Mucosa of gallbladder (tissue), 1 donor: Measurements from ENCODE around the gene CMTM8. TPM values are rescaled to one million over a fixed set of nuclear protein-coding genes. Genes with fewer than 3 reads are reported as not detected.
A peak's percentile ranks its signal among the peaks of the same experiment; 100 is the strongest.

Source experiments
- DNase-seq: peaks from one replicate; pipeline ENCODE4 v3.0.0-alpha.2; 2020; ENCODE audit warnings: low spot score
- total RNA-seq: library from RNA; stranded (reverse); gene quantifications from one replicate; pipeline ENCODE4 v1.2.1, GENCODE V29; 2021
- donor health status: DM: no; HTN: no; CAD: no.

Gene CMTM8
- total RNA-seq, 1 donor from 2014 or later = 6.0 TPM

DNA sequence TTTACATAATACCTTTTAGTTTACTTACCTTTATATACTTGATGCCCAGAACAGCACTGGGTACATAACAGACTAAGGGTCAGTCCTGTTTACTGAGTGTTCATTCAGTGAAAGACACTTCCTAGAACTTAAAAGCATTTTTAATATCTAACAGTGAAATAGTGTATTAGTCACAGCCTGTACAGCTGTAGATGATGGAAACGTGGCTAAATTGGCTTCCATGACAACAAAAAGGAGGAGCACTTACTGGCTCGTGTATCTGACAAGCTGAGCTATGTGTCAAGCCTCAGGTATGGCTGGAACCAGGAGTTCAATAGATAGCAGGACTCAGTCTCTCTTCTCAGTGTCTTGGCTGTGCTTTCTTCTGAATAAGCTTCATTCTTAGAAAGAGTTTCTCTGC, 40.2 kb downstream of the CMTM8 start:
- DNase-seq = no peak

DNA sequence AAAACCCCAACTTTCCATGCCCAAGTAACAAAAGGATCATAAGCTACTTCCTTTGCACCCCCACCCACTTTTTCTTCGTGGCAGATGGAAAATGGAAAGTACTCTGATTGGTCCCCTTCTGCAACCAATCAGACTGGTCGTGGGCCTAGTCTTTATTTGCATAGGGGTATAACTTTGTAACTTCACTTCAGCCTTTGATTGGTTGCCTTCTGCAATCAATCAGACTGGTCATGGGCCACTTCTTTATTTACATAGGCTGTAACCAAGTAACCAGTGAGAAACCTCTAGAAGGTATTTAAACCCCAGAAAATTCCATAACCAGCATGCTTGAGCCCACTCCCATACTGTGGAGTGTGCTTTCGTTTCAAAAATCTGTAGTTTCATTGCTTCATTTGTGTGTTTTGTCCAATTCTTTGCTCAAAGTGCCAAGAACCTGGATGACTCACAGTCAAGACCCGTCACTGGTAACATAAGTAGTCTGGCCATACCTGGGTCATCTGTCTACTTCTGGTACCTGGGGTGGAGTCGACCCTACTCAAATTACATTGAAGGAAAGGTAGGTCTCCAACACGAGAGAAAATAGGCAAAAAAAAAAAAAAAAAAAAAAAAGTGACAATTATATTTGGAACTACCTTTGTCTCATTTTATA, 41.9 kb downstream of the CMTM8 start:
- DNase-seq = no peak

DNA sequence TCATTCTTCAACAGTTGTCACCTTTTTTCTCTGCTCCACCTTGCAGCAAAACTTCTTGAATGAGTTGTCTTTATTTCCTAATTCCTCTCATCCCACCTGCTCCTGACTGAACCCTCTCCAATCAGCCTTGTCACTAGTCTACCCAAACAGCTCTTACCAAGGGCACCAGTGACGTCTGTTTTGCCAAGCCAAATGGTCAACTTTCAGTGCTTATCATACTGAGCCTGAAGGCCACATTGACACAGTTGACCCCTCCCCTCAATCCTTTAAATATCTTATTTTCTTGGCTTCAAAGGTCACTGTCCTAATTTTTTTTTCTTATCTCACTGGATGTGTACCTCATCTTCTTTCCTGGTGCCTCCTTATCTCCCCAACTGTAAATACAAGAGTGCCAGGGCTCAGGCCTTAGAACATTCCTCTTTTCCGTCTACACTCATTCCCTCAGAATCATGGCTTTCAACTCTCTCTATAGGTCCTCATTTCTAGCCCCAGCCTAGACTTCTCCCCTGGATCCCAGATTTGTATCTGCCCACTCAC, 43.2 kb downstream of the CMTM8 start:
- no peak for DNase-seq

DNA sequence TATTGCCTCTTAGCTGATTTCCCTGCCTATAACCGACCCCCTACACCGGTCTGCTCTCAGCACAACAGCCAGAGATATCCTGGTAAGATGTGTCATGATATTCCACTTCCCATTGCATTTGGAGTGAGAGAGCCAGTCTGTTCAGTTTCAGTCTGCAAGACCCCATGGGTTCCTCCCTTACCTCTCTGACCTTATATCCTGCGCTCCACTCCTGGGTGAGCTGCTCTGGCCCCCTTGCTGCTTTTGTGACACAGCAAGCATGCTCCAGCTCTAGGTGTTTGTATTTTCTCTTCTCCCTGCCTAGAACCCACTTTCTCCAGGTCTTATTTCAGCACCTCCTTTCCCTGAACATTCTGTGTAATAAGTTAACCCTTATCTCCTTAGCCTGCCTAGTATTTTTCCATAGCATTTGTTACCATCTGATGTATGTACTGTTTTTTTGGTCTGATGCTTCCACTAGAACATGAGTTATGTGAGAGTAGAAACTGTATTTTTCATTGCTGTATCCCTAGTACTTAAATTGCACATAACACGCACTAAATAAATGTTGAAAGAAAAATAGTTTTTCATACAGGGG, 44.2 kb downstream of the CMTM8 start:
- DNase-seq = no peak

DNA sequence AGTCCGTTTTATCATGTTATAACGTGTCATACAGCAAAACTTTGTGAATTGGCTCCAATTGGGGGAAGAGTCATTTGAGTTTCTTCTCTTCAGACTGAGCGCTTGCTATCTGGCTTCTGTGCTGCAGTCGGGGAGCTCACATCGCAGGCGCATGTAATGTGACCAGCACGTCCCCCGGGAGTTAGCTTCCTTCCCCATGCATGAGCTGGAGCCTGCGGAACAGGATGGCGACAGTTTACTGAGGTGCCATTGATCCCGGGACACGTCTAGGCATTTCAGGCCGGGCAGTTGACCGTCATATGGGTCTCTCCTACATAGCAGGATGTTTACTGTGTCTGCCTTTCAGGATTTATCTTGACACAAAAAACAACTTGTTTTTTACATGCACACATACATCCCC, 44.8 kb downstream of the CMTM8 start:
- no peak for DNase-seq

DNA sequence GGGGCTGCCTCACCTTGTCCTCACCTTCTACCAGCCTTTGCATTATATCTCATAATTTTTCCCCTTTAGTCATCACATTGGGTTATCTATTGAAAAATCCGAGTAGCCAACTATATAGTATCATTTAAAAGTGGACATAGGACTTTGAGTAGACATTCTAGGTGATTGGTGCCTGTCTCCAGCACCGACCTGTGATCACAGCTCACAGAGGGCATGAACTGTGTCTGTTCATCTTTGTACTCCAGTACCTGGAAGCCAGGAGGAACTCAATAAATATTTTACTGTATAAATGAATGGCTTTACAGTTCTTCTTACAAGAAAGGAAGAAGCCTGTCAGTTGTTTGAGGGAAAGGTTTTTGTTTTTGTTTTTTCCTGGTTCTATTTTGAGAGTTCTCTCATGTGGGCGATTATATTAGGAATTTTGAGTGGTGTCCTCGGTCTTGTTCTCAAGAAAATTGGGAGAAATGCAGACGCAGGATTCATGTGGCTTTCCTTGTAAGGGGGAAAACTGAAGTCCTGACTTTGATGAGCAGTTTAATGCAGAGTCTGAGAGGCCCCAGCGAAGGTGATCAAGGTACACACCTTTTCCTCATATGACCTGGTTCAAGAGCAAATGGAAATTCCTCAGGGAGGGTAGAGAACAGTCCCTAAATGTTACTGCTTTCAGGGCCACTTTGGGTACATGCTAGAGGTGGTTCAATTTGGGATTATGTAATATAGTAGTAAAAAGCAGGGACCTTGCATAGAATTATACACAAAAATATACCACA, 46.1 kb downstream of the CMTM8 start:
- DNase-seq = no peak

DNA sequence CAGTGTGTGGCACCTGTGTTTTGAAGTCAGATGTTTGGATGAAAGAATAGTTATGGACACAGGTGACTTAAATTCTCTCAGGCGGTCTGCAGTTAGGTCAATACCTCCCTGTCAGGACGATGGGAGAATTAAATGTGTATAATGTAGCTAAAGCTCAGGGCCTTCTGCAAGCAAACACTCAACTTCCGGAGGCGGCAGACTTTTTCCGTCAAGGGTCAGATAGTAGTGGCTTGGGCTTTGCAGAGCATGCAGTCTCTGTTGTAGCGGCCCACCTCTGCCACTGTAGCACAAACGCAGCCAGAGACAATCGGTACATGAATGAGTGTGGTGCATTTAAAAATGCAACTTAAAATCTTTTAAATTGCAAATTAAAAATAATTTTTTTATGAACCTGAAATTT, 47.4 kb downstream of the CMTM8 start:
- DNase-seq = no peak

DNA sequence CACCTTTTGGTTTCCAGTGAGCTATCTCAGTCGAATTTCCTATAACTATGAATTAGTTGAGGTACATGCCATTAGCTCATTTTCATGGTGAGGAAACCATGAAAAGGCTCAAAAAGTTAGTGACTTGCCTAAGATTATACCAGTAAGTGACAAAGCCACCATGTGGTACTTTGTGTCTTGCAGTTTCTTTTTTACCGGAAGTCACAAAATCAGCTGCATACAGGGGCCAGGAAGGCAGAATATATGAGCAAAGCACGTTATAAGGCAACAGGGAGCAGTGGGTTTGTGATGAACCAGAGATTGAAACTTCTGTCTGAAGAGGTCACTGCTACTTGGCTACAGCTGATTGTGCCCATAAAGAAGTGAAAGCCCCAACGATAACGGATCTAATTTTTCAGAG, 50.3 kb downstream of the CMTM8 start:
- no peak for DNase-seq

DNA sequence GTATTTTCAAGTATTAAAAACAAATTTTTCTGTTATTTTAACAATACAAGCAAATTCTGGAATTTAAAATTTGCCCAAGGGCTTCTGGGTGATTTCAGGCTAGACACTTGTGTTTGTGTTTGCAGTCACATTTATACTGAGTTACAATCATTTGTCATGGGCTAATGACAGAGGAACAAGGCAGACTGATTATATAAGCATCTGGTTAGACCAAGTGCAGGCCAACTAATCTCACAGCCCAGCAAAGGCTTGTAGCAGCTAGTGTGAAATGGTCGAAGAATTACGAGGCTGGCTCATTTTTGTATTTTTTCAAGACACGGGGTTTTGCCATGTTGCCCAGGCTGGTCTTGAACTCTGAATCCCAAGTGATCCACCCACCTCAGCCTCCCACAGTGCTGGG, 52.1 kb downstream of the CMTM8 start:
- DNase-seq = no peak

DNA sequence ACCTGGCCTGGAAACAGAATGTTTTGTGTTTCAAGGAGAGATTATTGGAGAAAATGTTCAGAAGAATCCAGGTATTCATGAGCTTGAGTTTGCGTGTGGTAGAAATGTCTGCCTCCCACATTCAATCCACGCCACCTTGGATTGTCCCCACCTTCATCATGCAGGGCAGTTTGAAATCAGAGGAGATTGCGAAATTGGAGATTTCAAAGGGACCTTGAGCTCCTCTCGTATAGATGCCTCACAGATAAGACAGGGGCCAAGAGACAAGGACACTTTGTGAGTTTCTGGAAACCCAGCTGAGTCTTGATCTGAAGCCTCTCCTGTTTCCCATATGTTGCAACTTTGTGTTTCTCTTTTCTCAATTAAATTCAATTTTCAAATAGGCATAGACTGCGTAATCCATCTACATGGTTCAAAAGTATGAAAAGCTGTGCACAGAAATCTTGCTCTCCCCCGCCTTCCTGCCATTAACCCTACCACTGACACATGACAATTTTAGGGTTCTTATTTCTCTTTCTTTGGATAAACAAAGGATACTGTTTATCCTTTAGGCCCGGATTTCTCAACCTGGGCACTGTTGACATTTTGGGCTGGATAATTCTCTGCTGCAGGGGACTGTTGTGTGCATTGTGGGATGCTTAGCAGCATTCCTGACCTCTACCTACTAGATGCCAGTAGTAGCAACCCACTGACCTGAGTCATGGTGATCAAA, 53.8 kb downstream of the CMTM8 start:
- DNase-seq = no peak

DNA sequence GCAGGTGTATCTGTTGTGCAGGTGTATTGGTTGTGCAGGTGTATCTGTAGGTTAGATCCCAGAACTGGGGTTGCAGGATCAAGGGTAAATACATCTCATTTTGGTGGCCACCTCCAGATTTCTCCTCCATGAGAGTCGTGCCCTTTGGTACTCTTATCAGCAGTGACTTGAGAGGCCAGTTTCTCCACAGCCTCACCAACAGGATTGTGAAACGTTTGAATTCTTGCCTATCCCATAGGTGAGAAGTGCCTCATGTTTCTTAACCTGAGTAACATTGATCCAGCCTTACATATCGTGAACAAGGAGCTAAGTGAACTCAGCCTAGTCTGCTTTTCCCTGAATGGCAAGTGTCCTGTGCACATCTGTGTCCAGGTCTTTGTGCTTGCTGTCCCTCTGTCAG, 55.4 kb downstream of the CMTM8 start:
- DNase-seq = no peak

DNA sequence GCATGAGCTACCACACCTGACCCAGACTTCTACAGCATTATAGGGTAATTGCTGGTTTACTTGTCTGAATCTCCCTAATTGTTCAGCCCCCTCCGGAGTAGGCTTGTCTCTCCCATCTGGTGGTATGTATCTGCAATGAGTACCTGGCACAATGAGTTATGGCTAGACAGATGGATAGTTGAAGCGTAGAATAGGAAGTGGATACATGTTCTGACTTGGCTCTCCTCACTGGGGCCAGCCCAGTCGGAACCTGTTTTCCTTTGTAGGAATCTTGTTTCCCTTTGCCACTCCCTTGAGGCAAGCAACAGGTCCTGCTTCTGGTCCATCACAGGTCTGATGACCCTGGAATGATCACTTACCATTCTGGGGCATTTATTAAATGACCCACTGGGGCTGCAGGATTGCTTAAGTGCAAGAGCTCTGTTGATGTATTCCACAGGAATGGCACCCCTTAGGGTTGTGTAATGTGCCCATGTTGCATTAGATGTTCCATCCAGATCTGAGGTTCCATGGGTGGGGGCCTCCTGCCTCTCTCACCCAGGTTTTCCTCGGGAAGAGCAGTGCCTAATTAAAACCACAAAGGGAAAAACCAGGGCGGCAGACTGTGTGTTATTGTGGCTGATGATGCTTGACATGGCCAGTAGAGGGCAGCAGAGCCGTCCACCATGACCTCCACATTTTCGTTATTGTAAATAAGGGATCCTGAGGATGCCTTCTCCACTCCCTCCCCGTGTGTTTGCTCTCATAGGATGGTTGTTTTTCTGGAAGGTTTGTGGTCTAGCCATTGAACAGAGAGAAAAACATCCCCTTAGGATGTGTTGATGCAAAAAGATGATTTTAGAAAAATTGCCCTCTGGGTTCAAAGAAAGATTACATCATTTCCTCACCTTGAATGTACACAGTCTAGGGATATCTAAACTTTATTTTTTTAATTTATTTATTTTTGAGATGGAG, 58.0 kb downstream of the CMTM8 start:
- DNase-seq = peak; percentile 58

DNA sequence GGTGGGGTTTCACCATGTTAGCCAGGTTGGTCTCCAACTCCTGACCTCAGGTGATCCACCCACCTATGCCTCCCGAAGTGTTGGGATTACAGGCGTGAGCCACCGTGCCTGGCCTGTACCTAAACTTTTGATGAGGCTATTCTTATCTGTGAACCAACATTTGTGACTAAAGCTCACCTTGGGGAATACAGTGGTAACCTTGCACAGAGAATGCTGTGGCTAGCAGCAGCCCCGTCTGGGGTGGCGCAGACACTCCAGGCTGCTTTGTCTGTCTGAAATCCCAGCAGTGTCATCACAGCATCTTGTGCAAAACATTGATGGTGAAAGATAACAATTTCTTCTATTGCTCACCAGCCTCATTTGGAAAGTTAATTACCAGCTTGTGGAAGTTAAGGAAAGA, 58.9 kb downstream of the CMTM8 start:
- DNase-seq = no peak

DNA sequence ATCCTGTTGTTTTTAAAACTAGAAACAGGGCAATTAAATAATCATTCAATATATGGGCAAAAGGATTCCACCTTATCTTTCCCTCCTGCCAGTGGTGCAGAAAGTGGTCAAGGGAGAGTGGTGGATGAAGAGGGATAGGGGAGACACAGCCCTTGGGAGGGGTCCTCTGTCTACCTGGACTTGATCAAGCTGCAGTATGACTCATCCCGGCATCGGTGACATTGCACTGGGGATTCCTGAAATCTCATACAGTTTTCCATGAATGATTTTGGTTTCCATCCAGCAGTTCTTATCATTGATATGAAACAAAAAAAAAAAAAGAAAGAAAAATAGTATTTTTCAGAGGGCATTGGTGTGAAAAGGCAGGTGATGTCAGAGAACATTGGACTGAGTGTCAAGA, 62.9 kb downstream of the CMTM8 start:
- no peak for DNase-seq

DNA sequence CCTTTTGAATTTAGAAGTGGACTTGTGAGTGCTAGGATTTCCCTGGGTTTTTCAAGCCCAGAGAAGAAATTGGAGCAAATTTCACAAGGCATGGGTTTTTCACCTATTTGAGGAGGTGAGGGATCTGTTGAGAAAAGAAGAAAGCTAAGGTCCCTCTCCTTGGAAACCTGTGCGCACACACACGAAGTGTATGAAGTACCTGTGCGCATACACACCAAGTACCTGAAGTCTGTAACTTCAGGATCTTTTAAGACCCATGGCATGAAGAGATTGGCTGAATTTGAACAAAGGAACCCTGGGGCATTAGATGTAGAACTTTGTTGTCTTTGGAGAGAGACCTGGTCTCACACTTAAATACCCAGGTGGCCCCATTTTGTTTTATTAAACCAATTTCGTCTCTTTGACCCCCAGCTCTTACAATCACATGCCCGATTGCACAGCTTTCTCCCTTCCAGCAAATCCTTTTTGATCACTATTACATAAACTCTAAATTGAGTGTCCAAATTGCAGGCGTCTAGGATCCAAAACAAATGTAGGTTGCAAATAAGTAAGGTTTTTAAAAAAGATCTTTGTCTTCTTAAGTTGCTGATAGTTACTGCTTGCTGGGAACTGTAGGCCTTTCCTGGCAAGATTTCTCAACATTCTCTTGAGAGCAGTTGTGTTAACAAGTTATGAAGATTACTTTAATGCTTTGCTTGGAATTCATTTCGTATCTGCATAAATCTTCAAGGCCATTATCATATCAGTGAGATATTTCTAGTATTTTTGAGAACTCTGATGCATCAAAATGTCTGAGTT, 64.3 kb downstream of the CMTM8 start:
- no peak for DNase-seq

DNA sequence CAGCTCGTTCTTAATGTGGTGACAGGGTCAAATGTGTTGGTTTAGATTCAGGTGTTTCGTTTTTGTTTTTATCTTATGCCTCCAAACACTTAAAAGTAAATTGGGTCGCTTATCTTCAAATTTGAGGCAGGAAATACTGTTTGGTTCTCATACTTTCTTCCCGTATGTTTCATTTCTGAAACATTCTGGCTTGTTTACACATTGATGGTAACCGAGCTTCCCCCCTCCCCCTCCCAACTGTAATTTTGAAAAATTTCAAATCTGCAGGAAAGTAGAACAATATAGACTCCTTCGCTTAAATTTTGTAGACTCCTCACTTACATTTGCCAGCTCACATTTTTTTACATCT, 64.9 kb downstream of the CMTM8 start:
- no peak for DNase-seq

DNA sequence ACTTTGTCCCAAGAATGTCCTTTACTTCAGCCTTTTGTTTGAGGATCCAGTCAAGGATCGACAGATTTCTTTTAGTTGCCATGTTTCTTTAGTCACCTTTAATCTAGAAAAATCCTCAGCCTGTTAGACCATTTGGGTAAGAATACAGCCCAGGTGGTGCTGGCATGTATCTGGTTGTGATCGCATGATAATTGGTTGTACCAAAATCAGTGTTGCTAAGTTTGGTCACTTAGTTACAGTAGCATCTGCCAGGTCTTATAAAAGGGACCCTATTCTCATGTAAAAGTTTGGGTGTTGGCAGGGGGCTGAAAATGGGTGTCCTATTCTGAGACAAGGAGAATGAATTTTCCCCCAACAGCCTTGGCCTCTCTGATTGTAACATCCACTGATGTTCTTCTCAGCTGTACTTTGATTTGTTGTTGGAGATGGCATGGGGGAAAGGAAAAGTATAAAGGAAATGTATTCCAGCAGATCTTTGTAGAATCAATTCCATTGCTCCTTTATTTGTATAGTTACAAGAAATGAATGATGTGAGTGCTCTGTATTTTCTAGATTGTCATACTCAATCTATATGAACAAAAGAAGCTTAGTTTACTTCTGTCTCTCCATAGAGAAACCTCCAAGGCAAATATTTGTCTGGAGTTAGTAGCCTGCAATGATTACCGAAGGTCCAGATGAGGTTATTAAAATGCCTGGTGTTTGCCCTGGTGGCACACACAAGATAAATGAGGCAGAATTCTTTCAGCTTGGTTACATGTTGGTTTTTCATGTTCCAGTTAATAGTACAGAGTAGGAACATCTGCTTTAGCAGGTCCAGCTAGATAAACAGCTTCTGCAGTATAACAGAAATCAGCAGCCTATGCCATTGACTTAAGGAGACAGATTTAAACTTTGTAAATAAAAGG, 65.7 kb downstream of the CMTM8 start:
- DNase-seq = no peak

DNA sequence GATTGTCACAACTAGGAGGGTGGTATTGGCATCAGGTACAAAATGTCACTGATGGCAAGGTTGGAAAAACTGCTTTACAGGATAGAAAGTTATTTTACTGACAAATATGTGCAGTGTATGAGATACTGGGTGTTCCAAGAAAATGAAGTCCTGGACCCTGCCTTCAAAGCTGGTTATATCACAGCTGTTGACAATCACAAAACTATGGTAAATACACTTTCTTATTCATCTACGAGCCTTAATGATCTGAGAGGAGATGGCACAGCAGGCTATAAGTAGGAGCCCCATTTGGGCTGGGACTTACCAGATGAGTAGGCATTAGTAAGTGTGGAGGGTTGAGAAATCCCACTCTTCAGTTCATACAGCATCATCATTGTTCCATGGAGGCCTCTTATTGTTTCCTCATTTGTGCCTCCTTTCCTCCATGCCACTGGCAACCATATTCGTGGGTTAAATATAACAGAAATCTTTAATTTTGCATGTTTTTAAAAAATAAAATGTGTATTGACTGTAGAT, 66.9 kb downstream of the CMTM8 start:
- no peak for DNase-seq

DNA sequence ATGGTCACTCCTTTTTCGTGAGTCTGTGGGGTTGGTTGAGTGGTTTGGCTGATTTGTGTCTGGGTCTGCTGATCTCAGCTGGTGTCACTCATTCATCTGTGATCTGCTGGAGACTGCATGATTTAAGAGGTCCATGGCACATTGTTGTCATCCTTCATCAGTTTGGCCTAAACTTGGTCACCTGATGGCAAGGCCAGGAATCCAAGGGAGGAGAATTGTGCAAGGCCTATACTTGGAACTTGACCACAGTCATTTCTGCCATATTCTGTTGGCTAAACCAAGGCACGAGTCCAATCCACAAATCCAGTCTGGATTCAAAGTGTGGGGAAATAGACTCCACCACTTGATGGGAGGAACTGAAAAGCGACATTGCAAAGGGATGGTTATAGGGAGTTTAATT, 67.6 kb downstream of the CMTM8 start:
- no peak for DNase-seq
